ENCODE results near the gene ZDHHC20.
"Not testable (repeated sequence)": the region's sequence is repeated elsewhere in the genome, so short reads cannot be mapped to it uniquely, and the experiment has no call there.

The ZDHHC20 gene

GRCh38 chr13:21426238-21426637 lies 32.9 kb downstream of the ZDHHC20 start:
- no peak overlapping the region for H3K4me3 ChIP-seq (ENCODE audit: low read depth, low read length)
- TF ChIP-seq CTCF (IDR thresholded peaks at IDR 0.05; ENCODE audit: low read depth, low read length, missing control alignments): no peak
- DNase-seq (ENCODE audit: low read depth): no peak

- no peak for TF ChIP-seq CTCF (IDR thresholded peaks at IDR 0.05; ENCODE audit: low read depth, low read length, missing control alignments)
- no peak for DNase-seq (ENCODE audit: low read depth)
- no peak overlapping the region for H3K4me3 ChIP-seq (ENCODE audit: low read depth, low read length)
Observed at GRCh38 chr13:21420706-21421105, 38.4 kb downstream of the ZDHHC20 start.

GRCh38 chr13:21413013-21413412 lies 46.1 kb downstream of the ZDHHC20 start:
- no peak for DNase-seq (ENCODE audit: low read depth)
- no peak for TF ChIP-seq CTCF (IDR thresholded peaks at IDR 0.05; ENCODE audit: low read depth, low read length, missing control alignments)
- H3K4me3 ChIP-seq (ENCODE audit: low read depth, low read length): no peak overlapping the region

DNA sequence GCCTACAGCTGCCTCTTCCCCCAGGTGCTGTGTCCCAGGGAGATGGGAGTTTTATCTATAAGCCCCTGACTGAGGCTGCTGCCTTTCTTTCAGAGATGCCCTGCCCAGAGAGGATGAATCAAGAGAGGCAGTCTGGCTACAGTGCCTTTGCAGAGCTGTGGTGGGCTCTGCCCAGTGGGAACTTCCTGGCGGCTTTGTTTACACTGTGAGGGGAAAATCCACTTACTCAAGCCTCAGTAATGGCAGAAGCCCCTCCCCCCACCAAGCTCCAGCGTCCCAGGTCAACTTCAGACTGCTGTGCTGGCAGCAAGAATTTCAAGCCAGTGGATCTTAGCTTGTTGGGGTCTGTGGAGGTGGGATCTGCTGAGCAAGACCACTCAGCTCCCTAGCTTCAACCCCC lies 48.6 kb downstream of the ZDHHC20 start:
- not testable (repeated sequence) for DNase-seq (ENCODE audit: low read depth); H3K4me3 ChIP-seq (ENCODE audit: low read depth, low read length)

DNA sequence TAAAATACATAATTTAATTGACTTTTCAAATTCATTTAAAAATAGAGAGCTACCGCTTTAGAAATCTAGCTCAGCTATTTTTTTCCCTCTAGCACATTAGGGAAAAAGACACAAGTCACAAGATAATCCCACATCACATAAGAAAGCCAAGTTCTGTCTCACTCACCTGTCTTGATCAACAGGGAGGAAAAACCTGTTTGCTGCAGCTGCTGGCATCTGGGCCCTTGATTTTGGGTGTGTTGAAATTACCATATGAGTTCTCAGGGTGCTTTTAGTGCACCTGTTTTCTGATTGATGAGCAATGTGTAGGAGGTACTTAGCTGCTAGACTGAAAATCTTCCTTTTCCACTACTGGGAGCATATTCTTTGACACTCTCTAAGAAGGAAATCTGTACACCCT lies 53.8 kb downstream of the ZDHHC20 start:
- TF ChIP-seq CTCF (IDR thresholded peaks at IDR 0.05; ENCODE audit: low read depth, low read length, missing control alignments): no peak
- no peak for DNase-seq (ENCODE audit: low read depth)
- H3K4me3 ChIP-seq (ENCODE audit: low read depth, low read length): no peak overlapping the region

- TF ChIP-seq CTCF (IDR thresholded peaks at IDR 0.05; ENCODE audit: low read depth, low read length, missing control alignments): no peak
- no peak for DNase-seq (ENCODE audit: low read depth)
- H3K4me3 ChIP-seq (ENCODE audit: low read depth, low read length): no peak overlapping the region
Observed at GRCh38 chr13:21402586-21403307, 56.4 kb downstream of the ZDHHC20 start.

DNA sequence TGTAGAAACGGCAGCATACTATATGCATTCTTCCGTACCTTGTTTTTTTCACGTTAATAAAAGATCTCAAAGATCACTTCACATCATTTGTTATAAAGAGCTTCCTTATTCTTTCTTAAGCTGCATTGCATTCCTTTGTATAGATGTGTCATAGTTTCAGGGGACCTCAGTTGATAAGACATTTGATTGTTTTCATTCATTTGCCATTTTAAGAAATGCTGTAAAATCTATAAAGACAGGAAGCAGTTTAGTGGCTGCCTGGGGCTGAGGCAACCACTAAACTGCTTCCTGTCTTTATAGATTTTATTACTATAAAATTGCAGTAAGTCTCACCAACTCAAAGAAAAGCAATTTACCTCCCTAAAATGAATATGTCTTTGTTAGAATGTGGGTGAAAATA lies 59.4 kb downstream of the ZDHHC20 start:
- H3K4me3 ChIP-seq (ENCODE audit: low read depth, low read length): no peak overlapping the region
- no peak for DNase-seq (ENCODE audit: low read depth)
- no peak for TF ChIP-seq CTCF (IDR thresholded peaks at IDR 0.05; ENCODE audit: low read depth, low read length, missing control alignments)

Data from GM12864 (cell line).